Sigmoid colon (tissue), 4 donors: ENCODE results near the gene LIME1.

ENCODE experiments used
- EP300 ChIP-seq, 4 donors: sonication (generic); formaldehyde crosslinking; IDR thresholded peaks; one replicate each; pipeline ENCODE4 v1.6.1; 2017; ENCODE audit warnings: antibody characterized with exemption in 4 of 4
- POLR2A ChIP-seq, 2 donors: fragments of 450-650 bp; IDR thresholded peaks; one replicate each; pipeline ENCODE4 v1.6.1; 2016; ENCODE audit warnings: antibody characterized with exemption in 2 of 2, mild to moderate bottlenecking in 2 of 2, moderate library complexity in 2 of 2
- POLR2AphosphoS5 ChIP-seq, 4 donors: sonication (generic); formaldehyde crosslinking; IDR thresholded peaks; one replicate each; pipeline ENCODE4 v1.6.1; 2017; ENCODE audit warnings: antibody characterized with exemption in 4 of 4
- TF ChIP-seq, protein P1 (sequence below), 4 experiments: fragments of 450-650 bp in 3 of 4; fragments of 200-600 bp in 1 of 4; IDR thresholded peaks; one replicate each; pipeline ENCODE4 v1.5.1; 2016 to 2019; ENCODE audit warnings: antibody characterized with exemption in 4 of 4, mild to moderate bottlenecking in 3 of 4, moderate library complexity in 2 of 4

- TF ChIP-seq, protein P1, sequence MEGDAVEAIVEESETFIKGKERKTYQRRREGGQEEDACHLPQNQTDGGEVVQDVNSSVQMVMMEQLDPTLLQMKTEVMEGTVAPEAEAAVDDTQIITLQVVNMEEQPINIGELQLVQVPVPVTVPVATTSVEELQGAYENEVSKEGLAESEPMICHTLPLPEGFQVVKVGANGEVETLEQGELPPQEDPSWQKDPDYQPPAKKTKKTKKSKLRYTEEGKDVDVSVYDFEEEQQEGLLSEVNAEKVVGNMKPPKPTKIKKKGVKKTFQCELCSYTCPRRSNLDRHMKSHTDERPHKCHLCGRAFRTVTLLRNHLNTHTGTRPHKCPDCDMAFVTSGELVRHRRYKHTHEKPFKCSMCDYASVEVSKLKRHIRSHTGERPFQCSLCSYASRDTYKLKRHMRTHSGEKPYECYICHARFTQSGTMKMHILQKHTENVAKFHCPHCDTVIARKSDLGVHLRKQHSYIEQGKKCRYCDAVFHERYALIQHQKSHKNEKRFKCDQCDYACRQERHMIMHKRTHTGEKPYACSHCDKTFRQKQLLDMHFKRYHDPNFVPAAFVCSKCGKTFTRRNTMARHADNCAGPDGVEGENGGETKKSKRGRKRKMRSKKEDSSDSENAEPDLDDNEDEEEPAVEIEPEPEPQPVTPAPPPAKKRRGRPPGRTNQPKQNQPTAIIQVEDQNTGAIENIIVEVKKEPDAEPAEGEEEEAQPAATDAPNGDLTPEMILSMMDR (IDR thresholded peaks at IDR 0.05) = no peak
- TF ChIP-seq POLR2A (IDR thresholded peaks at IDR 0.05) = no peak
- no peak for TF ChIP-seq EP300 (IDR thresholded peaks at IDR 0.05)
- no peak for TF ChIP-seq POLR2AphosphoS5 (IDR thresholded peaks at IDR 0.05)
These were observed 36.5 kb downstream of the LIME1 start for GRCh38 chr20:63772781-63773518.
